VCaP (cell line): ENCODE data around the gene COQ8B.

Experiments used
- H3K27ac ChIP-seq: fragments of 450-650 bp; 2 replicates; pipeline ENCODE4 v1.5.1; 2017
- TF ChIP-seq, protein P1 (sequence below): fragments of 450-650 bp; conservative IDR thresholded peaks from 2 replicates; pipeline ENCODE4 v1.5.1; 2017; ENCODE audit warnings: mild to moderate bottlenecking, moderate library complexity

Gene COQ8B

DNA sequence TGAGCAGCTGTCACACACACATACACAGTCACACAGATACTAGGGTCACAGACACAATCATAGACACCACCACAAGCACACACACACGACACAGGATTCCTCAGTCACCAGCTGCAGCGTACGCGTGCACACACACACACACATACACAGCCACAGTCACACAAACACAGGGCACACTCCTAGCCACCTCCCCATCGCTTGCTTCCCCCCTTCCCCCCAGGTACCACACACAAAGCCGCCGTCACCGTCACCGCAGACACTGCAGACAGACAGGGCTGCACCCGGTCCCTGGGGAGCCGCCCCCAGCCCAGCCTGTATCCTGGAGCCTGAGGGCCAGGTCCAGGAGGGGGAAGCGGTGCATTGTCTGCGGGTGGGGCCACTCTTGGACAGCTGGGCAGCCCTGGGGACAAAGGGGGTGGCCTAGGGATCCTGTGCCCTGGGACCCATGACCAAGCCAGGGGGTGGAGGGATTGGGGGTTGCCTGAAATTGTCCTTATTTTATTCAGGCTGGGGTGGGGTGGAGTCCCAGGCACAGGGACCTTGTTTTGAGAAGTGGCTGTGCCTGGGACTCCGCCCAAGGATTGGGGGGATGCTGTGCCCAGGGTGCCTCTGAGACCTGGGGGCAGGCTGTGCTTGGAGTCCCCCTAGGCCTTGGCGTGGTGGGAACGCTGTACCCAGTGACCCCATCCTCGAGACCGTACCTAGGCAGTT is 27.2 kb downstream of the COQ8B start:
- TF ChIP-seq, protein P1, sequence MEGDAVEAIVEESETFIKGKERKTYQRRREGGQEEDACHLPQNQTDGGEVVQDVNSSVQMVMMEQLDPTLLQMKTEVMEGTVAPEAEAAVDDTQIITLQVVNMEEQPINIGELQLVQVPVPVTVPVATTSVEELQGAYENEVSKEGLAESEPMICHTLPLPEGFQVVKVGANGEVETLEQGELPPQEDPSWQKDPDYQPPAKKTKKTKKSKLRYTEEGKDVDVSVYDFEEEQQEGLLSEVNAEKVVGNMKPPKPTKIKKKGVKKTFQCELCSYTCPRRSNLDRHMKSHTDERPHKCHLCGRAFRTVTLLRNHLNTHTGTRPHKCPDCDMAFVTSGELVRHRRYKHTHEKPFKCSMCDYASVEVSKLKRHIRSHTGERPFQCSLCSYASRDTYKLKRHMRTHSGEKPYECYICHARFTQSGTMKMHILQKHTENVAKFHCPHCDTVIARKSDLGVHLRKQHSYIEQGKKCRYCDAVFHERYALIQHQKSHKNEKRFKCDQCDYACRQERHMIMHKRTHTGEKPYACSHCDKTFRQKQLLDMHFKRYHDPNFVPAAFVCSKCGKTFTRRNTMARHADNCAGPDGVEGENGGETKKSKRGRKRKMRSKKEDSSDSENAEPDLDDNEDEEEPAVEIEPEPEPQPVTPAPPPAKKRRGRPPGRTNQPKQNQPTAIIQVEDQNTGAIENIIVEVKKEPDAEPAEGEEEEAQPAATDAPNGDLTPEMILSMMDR: no peak
- H3K27ac ChIP-seq: peak overlapping the region; percentile 77; the same call in 1 of the 2 replicates

DNA sequence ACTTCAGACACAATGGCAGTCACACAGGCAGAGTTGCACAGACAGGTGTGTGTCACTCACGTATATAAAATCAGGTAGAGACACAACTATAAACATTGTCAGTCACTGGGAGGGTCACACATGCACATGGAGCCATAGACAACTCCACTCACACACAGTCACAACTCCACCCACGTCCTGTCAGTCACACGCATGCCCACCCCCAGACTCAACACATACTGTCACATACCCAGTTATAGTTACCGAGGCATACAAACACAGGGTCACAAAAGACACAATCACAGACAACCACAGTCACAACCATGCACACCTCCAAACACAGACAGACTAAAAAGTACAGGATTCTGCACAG is 27.7 kb downstream of the COQ8B start:
- no peak overlapping the region for H3K27ac ChIP-seq
- TF ChIP-seq, protein P1: no peak

DNA sequence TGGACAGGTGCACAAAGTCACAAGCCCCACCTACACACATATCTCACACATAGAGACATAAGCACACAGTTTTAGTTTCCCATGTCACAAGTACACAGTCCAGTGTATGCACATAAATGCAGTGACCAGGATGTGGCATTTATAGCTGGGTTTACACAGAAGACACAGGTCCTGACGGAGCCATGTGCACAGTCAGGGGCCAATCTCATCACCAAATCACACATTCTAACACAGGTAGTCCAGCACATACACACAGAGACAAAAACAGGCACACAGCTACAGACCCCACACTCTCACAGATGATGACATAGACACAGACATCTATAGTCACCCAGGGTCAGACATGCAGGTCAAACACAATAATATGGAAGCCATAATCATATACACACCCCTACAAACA is 28.4 kb downstream of the COQ8B start:
- TF ChIP-seq, protein P1: no peak
- H3K27ac ChIP-seq: no peak overlapping the region

DNA sequence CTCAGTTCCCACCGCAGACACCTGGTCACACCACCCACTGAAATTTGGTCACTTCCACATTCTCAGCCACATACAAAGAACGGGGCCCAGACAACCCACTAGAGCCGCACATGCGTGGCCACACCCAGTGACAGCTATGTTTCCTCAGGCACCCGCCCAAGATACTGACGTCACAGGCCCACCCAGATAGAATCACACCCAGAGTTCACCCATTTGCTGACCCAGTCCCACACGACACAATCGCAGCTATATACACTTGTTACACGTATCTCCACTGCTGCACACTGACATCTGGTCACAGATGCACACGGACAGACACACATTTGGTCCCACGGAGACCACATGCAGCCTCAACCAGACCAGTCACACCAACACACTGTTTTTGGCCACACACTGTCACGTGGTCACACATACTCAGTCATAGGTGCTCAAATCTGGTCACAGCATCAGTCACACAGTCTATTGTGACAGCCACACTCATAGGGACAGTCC is 29.1 kb downstream of the COQ8B start:
- H3K27ac ChIP-seq: no peak overlapping the region
- TF ChIP-seq, protein P1: no peak

DNA sequence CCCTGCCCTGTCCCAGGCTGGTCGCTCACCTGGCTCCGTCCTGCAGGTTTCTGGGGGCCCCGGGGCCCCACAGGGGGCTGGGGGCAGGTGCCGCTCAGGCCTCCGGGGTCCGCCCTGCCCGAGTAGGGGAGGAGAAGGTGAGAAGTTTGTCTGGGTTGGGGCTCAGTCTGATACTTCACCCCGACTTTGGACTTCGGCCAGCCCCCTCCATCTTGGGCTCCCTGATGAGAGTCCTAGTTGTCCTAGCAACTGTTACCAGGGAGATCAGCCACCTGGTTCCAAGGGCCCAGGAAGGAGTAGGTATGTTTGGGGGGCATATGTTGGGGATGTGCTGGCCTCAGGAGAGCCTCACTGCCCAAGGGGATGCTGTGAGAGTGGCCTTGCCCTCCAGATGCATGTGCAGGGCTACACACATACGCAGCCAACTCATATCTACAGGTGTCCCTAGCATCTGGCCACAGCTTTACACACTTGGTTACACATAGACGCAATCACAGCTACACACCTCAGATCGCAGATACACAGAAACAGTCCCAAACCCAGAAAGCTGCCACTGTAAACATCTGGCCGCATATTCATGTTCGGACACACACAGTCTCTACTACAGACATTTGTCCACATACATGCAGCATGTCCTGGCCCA is 29.7 kb downstream of the COQ8B start:
- H3K27ac ChIP-seq: no peak overlapping the region
- TF ChIP-seq, protein P1: no peak

DNA sequence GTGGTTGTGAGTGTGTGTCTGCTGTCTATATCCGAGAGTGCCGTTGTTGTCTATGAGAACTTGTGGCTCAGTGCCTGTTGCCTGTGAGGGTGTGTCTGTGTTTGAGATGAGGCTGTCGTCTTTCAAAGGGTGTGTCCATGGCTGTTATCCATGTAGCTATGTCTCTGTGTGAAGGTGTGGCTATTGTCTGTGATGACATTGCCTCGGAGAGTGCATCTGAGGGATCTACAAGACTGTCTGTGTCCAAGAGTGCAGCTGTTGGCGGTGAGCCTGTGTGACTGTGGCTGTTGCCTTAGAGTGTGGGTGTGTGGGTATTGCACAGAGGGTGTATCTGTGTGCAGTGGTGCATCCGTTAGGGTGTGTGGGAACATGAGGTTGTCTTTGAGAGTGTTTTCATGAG is 31.1 kb downstream of the COQ8B start:
- TF ChIP-seq, protein P1: no peak

DNA sequence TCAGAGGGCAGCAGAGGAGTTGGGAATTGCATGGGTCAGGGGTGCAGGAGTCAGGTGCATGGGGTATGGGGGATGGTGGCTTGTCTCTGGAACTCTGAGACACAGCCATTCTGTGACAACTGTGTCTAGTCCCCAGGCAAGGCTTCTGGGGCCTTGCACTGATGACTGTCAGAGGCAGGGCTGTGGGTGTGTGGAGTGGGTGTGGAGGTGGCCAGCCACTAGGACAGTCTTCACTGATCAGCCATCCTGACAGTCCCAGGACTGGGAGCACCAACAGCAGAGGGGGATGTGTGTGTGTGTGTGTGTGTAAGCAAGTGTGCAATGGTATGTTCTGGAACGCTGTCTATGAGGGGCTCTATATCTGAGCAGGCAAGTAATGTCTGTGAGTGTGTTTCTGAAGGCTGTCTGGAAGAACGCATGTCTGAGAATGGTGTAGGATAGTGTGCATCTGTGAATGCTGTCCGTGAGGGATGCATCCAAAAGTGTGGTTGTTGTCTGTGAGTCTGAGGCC is 31.6 kb downstream of the COQ8B start:
- TF ChIP-seq, protein P1: no peak
- H3K27ac ChIP-seq: no peak overlapping the region

More for the DNA sequence above, 31.1 kb downstream of the COQ8B start:
- no peak overlapping the region for H3K27ac ChIP-seq
